ENCODE results near the gene FCN1.

FCN1 gene

DNA sequence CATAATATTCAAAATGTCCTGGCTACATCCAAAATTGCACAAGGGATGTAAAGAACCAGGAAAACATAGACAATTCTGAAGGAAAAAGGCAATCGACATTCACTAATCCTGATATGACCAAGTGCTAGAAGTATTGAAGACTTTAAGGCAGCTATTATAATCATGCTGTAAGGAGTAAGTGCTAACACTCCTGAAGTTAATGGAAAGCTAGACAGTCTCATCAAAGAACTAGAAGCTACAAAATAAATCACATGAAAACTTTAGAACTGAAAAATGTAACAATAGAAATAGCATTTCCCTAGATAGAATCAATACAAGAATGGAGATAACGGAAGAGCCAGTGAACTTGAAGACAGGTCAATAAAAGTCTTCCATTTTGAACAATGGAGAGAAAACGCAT, 18.5 kb downstream of the FCN1 start:
- H3K9me3 Mint-ChIP-seq: peaks cover 14% of the 10 kb centered on the region
- no peak overlapping the region for H3K27ac Mint-ChIP-seq
- no peaks in the 10 kb centered on the region for H3K36me3 Mint-ChIP-seq (ENCODE audit: low read depth)

DNA sequence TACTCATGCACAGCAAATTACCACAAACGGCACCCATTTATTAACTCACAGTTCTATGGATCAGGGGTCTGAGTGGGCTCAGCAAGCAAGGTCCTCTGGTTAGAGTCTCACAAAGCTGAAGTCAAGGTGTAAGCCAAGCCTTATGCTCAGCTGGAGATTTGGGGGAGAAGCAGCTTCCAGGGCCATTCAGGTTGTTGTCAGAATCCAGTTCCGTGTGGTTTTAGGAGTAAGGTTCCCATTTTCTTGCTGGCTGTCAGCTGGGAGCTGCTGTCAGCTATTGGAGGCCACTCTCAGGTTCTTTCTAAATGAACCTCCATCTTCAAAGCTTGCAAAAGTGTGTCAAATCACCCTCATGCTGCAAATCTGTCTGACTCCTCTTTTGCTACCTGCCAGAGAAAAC, 19.4 kb downstream of the FCN1 start:
- H3K4me1 Mint-ChIP-seq (ENCODE audit: low read depth): no peaks in the 10 kb centered on the region
- peaks cover 14% of the 10 kb centered on the region for H3K9me3 Mint-ChIP-seq
- H3K36me3 Mint-ChIP-seq (ENCODE audit: low read depth): no peaks in the 10 kb centered on the region
- DNase-seq: no peak
- H3K4me3 Mint-ChIP-seq: no peak overlapping the region
- H3K27ac Mint-ChIP-seq: no peak overlapping the region
- H3K27me3 Mint-ChIP-seq: peaks cover 33% of the 10 kb centered on the region

More for the DNA sequence above, 18.5 kb downstream of the FCN1 start:
- H3K27me3 Mint-ChIP-seq: peaks cover 34% of the 10 kb centered on the region
- no peak overlapping the region for H3K4me3 Mint-ChIP-seq
- DNase-seq: no peak
- H3K4me1 Mint-ChIP-seq (ENCODE audit: low read depth): no peaks in the 10 kb centered on the region

DNA sequence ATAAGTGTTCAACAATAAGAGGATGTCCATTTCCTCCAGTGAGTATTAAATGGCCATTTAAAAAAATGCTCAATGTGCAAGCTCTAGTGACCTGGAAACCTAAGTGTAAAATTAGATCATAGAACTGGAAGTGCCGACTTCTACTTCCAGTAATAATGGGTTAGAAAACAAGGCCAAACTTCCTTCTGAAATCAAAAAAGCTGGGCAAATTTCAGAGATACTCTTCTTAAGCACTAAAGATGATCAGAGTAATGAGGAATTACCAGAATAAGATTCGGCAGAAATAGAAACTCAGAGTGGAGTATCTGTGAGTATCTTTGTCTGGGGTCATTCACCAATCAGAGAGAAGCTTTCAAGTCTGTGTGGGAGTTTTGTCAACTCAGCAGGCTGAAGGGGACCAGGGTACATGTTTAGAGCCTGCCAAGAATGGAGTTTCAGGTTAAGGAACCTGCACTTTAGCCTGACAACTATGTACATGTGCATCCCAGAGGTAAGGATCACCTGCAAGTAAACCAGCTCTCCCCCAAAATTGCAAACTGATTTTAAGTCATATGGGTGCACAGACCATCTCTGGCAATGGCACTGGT, 20.0 kb downstream of the FCN1 start:
- H3K9me3 Mint-ChIP-seq: peaks cover 14% of the 10 kb centered on the region
- DNase-seq: no peak
- no peaks in the 10 kb centered on the region for H3K36me3 Mint-ChIP-seq (ENCODE audit: low read depth)
- H3K27ac Mint-ChIP-seq: no peak overlapping the region
- H3K4me1 Mint-ChIP-seq (ENCODE audit: low read depth): no peaks in the 10 kb centered on the region
- no peak overlapping the region for H3K4me3 Mint-ChIP-seq
- H3K27me3 Mint-ChIP-seq: peaks cover 33% of the 10 kb centered on the region

DNA sequence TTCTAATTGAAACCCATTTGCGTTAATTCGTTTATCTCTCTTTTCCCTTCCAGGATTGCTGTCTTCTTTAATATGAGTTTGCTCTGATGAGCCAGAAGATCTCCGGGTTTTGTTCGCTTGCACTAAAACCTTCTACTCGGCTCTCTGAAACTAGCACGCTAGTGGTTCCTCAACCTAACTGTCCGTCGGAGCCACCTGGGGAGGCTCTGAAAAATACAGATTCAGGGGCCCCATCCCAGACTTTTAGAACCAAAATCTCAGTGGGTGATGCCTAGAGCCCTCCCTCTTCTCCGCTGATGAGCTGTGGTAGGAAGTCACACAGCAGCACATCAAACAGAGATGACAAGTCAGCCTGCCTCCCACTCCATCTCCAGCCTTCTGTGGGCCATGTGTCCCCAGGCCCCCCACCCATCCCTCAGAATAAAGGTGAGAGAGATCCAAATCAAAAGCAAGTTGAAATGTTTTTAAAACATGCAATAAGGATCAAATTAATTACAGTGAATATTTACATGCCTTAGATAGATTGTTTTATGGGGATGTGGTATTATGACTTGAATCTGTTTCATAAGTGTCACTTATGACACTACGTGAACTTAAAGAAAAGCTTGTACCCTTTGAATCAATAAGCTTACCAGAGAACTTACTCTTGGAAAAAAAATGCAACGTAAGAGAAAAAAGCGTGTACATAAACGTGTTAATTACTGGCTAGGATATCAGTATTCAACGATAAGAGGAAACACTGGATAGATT, 20.7 kb downstream of the FCN1 start:
- no peak overlapping the region for H3K4me3 Mint-ChIP-seq
- no peaks in the 10 kb centered on the region for H3K4me1 Mint-ChIP-seq (ENCODE audit: low read depth)
- no peaks in the 10 kb centered on the region for H3K36me3 Mint-ChIP-seq (ENCODE audit: low read depth)
- H3K9me3 Mint-ChIP-seq: peaks cover 14% of the 10 kb centered on the region
- no peak for DNase-seq
- no peak overlapping the region for H3K27ac Mint-ChIP-seq
- H3K27me3 Mint-ChIP-seq: peaks cover 29% of the 10 kb centered on the region

DNA sequence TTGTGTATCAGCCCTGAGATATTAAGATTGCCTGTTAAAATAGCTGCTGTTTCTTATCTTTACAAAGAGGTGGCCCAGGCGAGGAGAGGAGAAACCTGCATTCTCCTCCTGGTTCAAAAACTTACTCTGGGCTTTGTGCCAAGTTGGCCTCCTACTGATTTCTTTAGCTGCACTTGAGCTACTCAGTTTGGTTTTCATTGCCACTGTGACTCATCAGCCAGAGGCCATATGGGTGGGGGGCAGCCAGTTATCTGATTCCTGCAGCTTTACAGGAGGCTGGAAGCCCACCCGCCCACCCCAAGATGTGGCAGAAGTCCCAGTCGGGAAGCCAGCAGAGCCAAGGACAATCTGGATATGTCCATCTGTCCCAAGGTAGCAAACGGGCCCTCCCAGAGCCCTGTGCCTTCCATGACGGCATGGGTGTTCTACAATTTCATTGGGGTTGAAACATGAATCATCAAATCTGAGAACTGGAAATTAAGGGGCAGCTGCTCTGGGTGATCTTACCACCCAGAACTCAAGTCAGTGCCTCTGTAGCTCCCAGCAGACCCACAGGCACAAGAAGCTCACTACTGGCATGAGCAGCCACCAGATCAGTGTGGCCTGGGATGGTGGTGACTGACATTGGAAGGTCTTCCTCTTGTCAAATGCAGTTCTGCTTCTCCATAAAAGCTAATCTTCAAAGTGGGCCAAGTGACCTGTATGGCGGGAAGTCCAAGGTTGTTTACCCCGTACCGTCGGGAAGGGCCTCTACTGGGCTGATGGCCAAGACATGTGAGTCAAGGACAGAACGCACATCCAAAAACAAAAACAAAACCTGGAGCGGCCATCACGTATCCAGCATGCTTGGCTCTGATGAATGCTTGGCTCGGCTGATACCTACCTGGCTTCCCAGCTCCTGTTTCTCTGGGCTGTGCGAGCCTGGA, 21.5 kb downstream of the FCN1 start:
- no peaks in the 10 kb centered on the region for H3K36me3 Mint-ChIP-seq (ENCODE audit: low read depth)
- H3K9me3 Mint-ChIP-seq: peaks cover 14% of the 10 kb centered on the region
- no peak overlapping the region for H3K27ac Mint-ChIP-seq
- H3K4me1 Mint-ChIP-seq (ENCODE audit: low read depth): no peaks in the 10 kb centered on the region
- DNase-seq: no peak
- H3K4me3 Mint-ChIP-seq: no peak overlapping the region
- peaks cover 29% of the 10 kb centered on the region for H3K27me3 Mint-ChIP-seq

DNA sequence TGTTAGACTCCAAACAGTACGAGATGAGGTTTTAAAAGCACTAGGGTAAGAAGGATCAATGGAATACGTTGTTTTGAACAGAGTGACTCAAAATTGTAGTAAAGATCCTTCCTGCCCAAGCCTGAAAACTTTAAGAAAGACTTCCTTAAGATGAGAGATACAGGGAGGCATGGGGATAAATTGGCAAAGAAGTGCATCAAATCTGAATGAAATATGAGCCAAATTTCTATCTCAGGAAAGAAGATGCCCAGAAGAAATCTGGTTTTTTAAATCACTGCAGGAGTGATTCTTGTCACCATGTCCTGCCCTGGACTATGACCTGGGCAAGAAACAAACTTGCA, 22.2 kb downstream of the FCN1 start:
- Mint-ChIP-seq H3K4me1 (ENCODE audit: low read depth) (no peaks in the 10 kb centered on the region), H3K9me3 (peaks cover 14% of the 10 kb centered on the region), H3K4me3 (no peak overlapping the region), H3K36me3 (ENCODE audit: low read depth) (no peaks in the 10 kb centered on the region), H3K27ac (no peak overlapping the region), H3K27me3 (peaks cover 29% of the 10 kb centered on the region)
- no peak for DNase-seq

DNA sequence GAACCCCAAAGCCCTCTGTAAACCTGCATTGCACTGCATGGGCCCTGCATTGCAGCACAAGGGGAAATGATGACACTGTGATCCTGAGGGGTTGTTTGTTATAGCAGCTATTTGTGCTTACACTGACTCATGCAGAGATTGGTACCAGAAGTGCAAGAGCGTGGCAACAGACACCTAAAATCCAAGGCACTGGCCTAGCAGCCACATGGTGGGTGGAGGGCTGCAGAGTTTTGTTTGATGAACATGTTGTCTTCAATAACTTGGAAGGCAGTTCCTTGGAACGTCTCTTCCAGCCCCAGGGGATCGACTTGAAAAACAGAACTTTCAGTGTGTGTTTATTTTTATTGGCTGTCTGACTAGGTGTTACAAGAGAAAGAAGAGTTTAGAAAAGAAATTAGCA, 22.6 kb downstream of the FCN1 start:
- Mint-ChIP-seq H3K36me3 (ENCODE audit: low read depth) (no peaks in the 10 kb centered on the region), H3K27ac (no peak overlapping the region), H3K4me3 (no peak overlapping the region), H3K9me3 (peaks cover 14% of the 10 kb centered on the region), H3K4me1 (ENCODE audit: low read depth) (no peaks in the 10 kb centered on the region), H3K27me3 (peaks cover 32% of the 10 kb centered on the region)
- DNase-seq: no peak

DNA sequence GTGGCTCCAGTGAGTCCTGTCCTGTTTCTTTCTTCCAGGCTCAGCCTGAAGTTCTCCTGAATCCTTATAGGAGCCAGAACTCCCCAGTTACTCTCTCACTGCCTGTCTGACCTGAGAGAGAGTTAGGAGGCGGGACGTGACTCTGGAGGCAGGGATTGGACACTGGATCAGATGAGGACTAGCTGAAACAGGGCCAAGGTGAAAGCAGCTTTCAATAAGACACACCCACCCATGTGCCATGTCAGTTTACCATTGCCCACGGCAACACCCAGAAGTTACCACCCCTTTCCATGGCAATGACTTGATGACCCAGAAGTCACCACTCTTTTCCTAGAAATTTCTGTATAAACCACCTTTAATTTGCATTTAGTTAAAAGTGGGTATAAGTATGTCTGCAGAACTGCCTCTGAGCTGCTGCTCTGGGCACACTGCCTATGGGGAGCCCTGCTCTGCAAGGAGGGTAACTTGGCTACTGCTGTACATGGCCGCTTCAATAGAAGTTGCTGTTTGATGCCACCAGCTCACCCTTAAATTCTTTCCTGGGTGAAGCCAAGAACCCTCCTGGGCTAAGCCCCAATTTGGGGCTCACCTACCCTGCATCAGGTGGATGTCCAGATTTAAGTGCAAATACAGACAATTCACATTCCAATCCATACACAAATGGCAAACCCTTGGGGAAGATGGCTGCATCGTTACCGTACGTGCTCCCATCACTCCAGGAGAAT, 23.4 kb downstream of the FCN1 start:
- Mint-ChIP-seq H3K9me3 (peaks cover 8% of the 10 kb centered on the region), H3K4me1 (ENCODE audit: low read depth) (no peaks in the 10 kb centered on the region), H3K27ac (no peak overlapping the region), H3K4me3 (no peak overlapping the region), H3K27me3 (peaks cover 30% of the 10 kb centered on the region), H3K36me3 (ENCODE audit: low read depth) (no peaks in the 10 kb centered on the region)
- no peak for DNase-seq

DNA sequence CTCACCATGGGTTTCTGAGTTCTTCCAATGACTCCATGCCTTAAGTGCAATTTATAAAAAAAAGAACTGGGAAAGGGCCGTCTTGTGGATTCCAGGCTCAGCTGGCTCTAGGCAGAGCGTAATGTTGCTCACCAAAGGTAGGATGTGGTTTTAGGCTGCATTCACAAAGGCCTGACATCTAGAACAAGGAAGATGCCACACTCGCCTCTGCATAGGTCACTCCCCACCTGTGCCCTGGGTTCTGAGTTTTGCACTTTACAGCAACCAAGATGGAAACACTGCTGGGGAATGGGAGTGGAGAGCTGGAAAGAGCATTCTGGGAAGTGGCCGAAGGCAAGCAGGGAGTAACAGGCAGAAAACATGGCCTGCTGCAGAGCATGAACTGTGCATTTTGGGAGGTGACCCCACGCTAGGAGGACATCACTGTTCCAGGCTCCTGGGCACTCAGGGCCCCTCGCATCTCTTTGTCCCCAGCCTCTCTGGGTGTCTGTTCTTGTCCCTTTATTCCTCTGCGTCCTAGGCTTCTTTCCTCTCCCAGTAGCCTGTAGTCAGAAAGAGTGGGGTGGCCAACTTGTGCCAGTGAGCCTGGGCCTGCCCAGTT, 24.8 kb downstream of the FCN1 start:
- H3K9me3 Mint-ChIP-seq: no peaks in the 10 kb centered on the region
- no peak overlapping the region for H3K4me3 Mint-ChIP-seq
- no peaks in the 10 kb centered on the region for H3K36me3 Mint-ChIP-seq (ENCODE audit: low read depth)
- DNase-seq: no peak
- H3K27ac Mint-ChIP-seq: no peak overlapping the region
- peaks cover 31% of the 10 kb centered on the region for H3K27me3 Mint-ChIP-seq
- H3K4me1 Mint-ChIP-seq (ENCODE audit: low read depth): no peaks in the 10 kb centered on the region

DNA sequence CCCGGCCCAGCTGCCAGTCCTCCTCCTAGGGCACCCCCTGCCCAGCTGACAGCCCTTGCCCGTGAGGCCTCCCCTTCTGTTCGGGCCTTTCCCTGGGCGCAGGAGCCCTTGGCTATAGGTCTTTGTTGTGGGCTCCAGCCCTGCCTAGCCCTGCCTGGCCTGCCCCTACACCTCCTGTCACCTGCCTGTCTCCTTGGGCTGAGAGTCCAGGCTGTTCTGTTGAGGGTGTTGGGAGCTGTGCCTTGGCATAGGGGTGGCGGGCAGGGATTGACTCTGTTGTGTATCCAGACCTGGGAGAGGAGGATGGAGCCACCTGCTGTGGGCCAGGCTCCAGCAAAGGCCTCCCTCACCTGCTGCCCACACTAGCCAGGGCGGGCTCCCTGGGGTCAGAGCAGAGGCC, 25.5 kb downstream of the FCN1 start:
- H3K9me3 Mint-ChIP-seq: no peaks in the 10 kb centered on the region
- no peaks in the 10 kb centered on the region for H3K4me1 Mint-ChIP-seq (ENCODE audit: low read depth)
- H3K27me3 Mint-ChIP-seq: peaks cover 30% of the 10 kb centered on the region
- H3K36me3 Mint-ChIP-seq (ENCODE audit: low read depth): no peaks in the 10 kb centered on the region
- DNase-seq: no peak
- H3K27ac Mint-ChIP-seq: no peak overlapping the region
- no peak overlapping the region for H3K4me3 Mint-ChIP-seq

DNA sequence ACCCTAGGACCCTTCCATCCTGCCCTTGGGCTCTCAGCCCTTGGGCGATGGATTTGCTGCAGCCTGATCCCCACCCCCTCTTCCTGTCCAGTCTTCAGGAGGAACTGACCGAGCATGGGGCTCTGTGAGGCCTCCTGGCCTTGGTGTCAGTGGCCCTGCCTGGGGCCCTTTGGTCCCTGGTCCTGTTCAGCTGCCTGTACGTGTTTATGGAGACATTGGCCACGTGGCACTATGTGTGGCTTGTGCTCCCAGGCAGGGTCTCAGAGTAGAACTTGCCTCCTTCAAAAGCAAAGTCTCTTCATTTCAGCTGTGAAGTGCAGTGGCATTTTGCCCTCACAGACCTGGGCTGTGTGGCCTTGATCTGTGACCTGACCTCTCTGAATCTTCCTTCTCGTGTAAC, 26.0 kb downstream of the FCN1 start:
- Mint-ChIP-seq H3K36me3 (ENCODE audit: low read depth) (no peaks in the 10 kb centered on the region), H3K4me1 (ENCODE audit: low read depth) (no peaks in the 10 kb centered on the region), H3K4me3 (no peak overlapping the region), H3K9me3 (no peaks in the 10 kb centered on the region), H3K27me3 (peaks cover 30% of the 10 kb centered on the region), H3K27ac (no peak overlapping the region)
- DNase-seq: no peak

DNA sequence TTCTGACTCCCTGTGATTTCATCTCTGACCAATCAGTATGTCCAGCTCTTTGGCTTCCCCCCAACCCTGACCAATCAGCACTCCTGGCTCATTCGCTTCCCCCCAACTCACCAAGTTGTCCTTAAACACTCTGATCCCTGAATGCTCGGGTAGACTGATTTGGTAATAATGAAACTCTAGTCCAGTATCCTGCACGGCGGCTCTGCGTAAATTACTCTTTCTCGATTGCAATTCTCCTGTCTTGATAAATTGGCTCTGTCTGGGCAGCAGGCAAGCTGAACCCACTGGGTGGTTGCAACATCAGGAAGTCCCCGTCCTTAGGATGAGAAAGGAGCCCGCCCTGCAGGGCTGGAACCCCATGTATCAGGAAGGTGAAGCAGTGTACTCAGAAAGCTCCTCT, 26.7 kb downstream of the FCN1 start:
- Mint-ChIP-seq H3K36me3 (ENCODE audit: low read depth) (no peaks in the 10 kb centered on the region), H3K27me3 (peaks cover 35% of the 10 kb centered on the region), H3K4me1 (ENCODE audit: low read depth) (no peaks in the 10 kb centered on the region), H3K27ac (no peak overlapping the region), H3K4me3 (no peak overlapping the region), H3K9me3 (no peaks in the 10 kb centered on the region)
- DNase-seq: no peak

DNA sequence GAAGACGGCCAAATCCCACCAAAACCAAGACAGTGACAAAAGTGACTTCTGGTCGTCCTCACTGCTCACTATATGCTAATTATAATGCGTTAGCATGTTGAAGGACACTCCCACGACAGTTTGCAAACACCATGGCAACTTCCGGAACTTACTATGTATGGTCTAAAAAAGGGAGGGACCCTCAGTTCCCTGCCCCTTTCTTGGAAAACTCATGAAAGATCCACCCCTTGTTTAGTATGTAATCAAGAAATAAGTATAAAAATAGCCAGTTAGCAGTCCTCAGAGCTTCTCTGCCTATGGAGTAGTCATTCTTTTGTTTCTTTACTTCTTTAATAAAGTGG, 27.6 kb downstream of the FCN1 start:
- Mint-ChIP-seq H3K9me3 (no peaks in the 10 kb centered on the region), H3K27ac (no peak overlapping the region), H3K27me3 (peaks cover 32% of the 10 kb centered on the region), H3K4me3 (no peak overlapping the region), H3K36me3 (ENCODE audit: low read depth) (no peaks in the 10 kb centered on the region), H3K4me1 (ENCODE audit: low read depth) (no peaks in the 10 kb centered on the region)
- DNase-seq: no peak

DNA sequence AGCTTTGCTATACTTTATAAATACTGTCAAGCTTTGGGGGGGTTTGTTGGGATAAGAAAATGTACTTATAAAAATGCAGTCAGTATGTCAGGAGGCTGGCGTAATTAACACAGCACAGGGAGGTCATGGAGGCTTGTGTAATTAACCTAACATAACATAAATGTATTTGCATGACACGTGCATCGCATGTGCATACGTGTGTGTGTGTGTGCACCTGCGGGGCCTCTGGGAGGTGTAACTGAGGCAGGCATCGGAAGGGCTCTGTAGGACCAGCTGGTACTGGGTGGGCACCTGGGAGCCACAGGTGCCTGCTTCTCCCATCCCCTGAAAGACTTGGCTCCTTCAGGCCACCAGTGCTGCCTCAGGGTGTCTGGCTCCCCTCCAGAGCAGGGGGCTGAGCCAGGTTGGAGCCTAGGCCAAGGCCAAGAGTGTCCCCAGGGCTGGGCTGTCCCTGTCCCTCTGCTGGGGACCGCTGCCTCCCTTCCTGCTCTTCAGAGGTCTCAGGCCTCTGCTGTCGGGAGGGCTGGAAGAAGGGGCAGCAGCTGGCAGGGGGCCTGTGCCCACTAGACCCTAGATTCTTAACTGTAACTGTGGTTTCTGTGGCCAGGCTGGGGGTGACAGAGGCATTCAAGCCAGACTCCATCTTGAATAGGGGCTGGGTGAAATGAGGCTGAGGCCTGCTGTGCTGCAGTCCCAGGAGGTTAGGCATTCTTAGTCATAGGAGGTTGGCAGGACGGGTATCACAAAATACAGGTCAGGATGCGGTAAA, 28.1 kb downstream of the FCN1 start:
- no peaks in the 10 kb centered on the region for H3K36me3 Mint-ChIP-seq (ENCODE audit: low read depth)
- no peaks in the 10 kb centered on the region for H3K9me3 Mint-ChIP-seq
- H3K4me1 Mint-ChIP-seq (ENCODE audit: low read depth): no peaks in the 10 kb centered on the region
- H3K4me3 Mint-ChIP-seq: no peak overlapping the region
- H3K27me3 Mint-ChIP-seq: peaks cover 29% of the 10 kb centered on the region
- no peak for DNase-seq
- H3K27ac Mint-ChIP-seq: no peak overlapping the region
